ENCODE measurements around the gene SFMBT1. TPM values are rescaled to one million over a fixed set of nuclear protein-coding genes. Genes with fewer than 3 reads are reported as not detected.

SFMBT1 gene
- total RNA-seq, 1 donor = 11.6 TPM

- Histone ChIP-seq H2AFZ (ENCODE audit: low read length) (no peak overlapping the region), H3K4me1 (ENCODE audit: insufficient read depth, low read length) (peaks cover under 1% of the 10 kb centered on the region), H3K27me3 (ENCODE audit: insufficient read depth, low read length) (no peaks in the 10 kb centered on the region), H4K20me1 (ENCODE audit: insufficient read depth, low read length) (peaks cover 10% of the 10 kb centered on the region), H3K4me2 (ENCODE audit: insufficient read depth, low read length) (no peak overlapping the region), H3K79me2 (ENCODE audit: insufficient read depth, low read length) (no peaks in the 10 kb centered on the region), H3K9me3 (ENCODE audit: low read depth, low read length) (no peaks in the 10 kb centered on the region), H3K27ac (ENCODE audit: low read depth, low read length) (no peak overlapping the region), H3K4me3 (ENCODE audit: insufficient read depth, low read length) (no peak overlapping the region), H3K36me3 (ENCODE audit: insufficient read depth, low read length) (peaks cover 3% of the 10 kb centered on the region)
- DNase-seq (ENCODE audit: insufficient read length, low spot score, missing footprints) = no peak
- no peak for TF ChIP-seq CTCF (IDR thresholded peaks at IDR 0.05; ENCODE audit: extremely low read depth, low read depth, low read length)
Observed at GRCh38 chr3:52854013-52854412, 191.9 kb downstream of the SFMBT1 start.

Other genes starting within 250 kb of the SFMBT1 start
- gene ITIH4, start 215.4 kb downstream of the SFMBT1 start, total RNA-seq = 2.5 and 3.5 TPM in 2 replicates
- gene MUSTN1, start 211.1 kb downstream of the SFMBT1 start, total RNA-seq = 1.4 TPM in 1 of 2 replicates, not detected in the other
- 11.5 and 18.5 TPM in 2 replicates for gene STIMATE, start 148.5 kb downstream of the SFMBT1 start, total RNA-seq
- 11.9 and 12.7 TPM in 2 replicates for gene RFT1, start 84.4 kb upstream of the SFMBT1 start, total RNA-seq
- gene PRKCD, start 115.1 kb upstream of the SFMBT1 start, total RNA-seq = 1.8 and 2.2 TPM in 2 replicates
- 413 and 453 TPM in 2 replicates for gene TKT, start 209.9 kb upstream of the SFMBT1 start, total RNA-seq

Data from osteoblast (primary cell).